Liver (tissue), 9 donors: ENCODE results near the gene GARIN5A. TPM values are rescaled to one million over a fixed set of nuclear protein-coding genes. Genes with fewer than 3 reads are reported as not detected.

Experiments
- DNase-seq: peaks from one replicate; pipeline ENCODE4 v3.0.0-alpha.2; 2017; ENCODE audit warnings: low spot score
- H3K27ac ChIP-seq, 2 donors: one replicate each; pipeline ENCODE4 v1.7.0; 2013; ENCODE audit warnings: inconsistent platforms in 2 of 2, low read length in 2 of 2, control low read depth in 1 of 2, low read depth in 1 of 2, mild to moderate bottlenecking in 1 of 2
- H3K27me3 ChIP-seq, 4 donors: one replicate each; pipeline versions ENCODE4 v1.6.1 to v1.7.0; 2013; ENCODE audit warnings: low read length in 3 of 4, inconsistent platforms in 1 of 4, mild to moderate bottlenecking in 1 of 4, moderate library complexity in 1 of 4; ENCODE audit not compliant: control insufficient read depth in 4 of 4, insufficient read depth in 4 of 4
- H3K36me3 ChIP-seq, 4 donors: one replicate each; pipeline versions ENCODE4 v1.6.1 to v1.7.0; 2013; ENCODE audit warnings: low read length in 3 of 4, mild to moderate bottlenecking in 3 of 4, low read depth in 1 of 4, moderate library complexity in 1 of 4; ENCODE audit not compliant: control insufficient read depth in 4 of 4, insufficient read depth in 3 of 4
- H3K4me1 ChIP-seq, 4 donors: one replicate each; pipeline versions ENCODE4 v1.6.1 to v1.7.0; 2013; ENCODE audit warnings: low read length in 3 of 4, mild to moderate bottlenecking in 3 of 4, moderate library complexity in 1 of 4; ENCODE audit not compliant: control insufficient read depth in 4 of 4, insufficient read depth in 4 of 4
- H3K4me3 ChIP-seq, 3 donors: one replicate each; pipeline versions ENCODE4 v1.6.1 to v1.7.0; 2013; ENCODE audit warnings: low read length in 3 of 3, control low read depth in 1 of 3, low read depth in 1 of 3, mild to moderate bottlenecking in 1 of 3
- H3K9ac ChIP-seq, 2 donors: one replicate each; pipeline ENCODE4 v1.7.0; 2013; ENCODE audit warnings: low read length in 2 of 2, mild to moderate bottlenecking in 2 of 2, moderate library complexity in 2 of 2, control low read depth in 1 of 2, low read depth in 1 of 2
- H3K9me3 ChIP-seq, 4 donors: one replicate each; pipeline versions ENCODE4 v1.6.1 to v1.7.0; 2013; ENCODE audit warnings: low read length in 3 of 4; ENCODE audit not compliant: control insufficient read depth in 4 of 4
- ATF3 ChIP-seq: IDR thresholded peaks from 2 replicates; pipeline ENCODE4 v1.6.1; 2016; ENCODE audit warnings: antibody characterized with exemption
- CTCF ChIP-seq: fragments of 150-350 bp; IDR thresholded peaks from 2 replicates; pipeline ENCODE4 v1.5.1; 2017; ENCODE audit warnings: improper control_type of control experiment, low read depth, low read length; ENCODE audit not compliant: missing input control
- EGR1 ChIP-seq, 2 donors: IDR thresholded peaks; 2 replicates each; pipeline ENCODE4 v1.6.1; 2016 to 2018; ENCODE audit warnings: antibody characterized with exemption in 2 of 2, low read depth in 2 of 2
- FOXA2 ChIP-seq: IDR thresholded peaks from 2 replicates; pipeline ENCODE4 v1.6.1; 2016; ENCODE audit warnings: antibody characterized with exemption
- GABPA ChIP-seq, 2 donors: IDR thresholded peaks in 1 of 2; conservative IDR thresholded peaks in 1 of 2; 2 replicates each; pipeline ENCODE4 v1.6.1; 2016; ENCODE audit warnings: antibody characterized with exemption in 2 of 2, mild to moderate bottlenecking in 1 of 2, moderate library complexity in 1 of 2
- HNF4A ChIP-seq, 2 donors: conservative IDR thresholded peaks; 2 replicates each; pipeline ENCODE4 v1.6.1; 2016; ENCODE audit warnings: antibody characterized with exemption in 2 of 2, mild to moderate bottlenecking in 2 of 2
- HNF4G ChIP-seq: IDR thresholded peaks from 2 replicates; pipeline ENCODE4 v1.6.1; 2016; ENCODE audit warnings: antibody characterized with exemption
- NR2F2 ChIP-seq: IDR thresholded peaks from 2 replicates; pipeline ENCODE4 v1.6.1; 2016; ENCODE audit warnings: antibody characterized with exemption
- RAD21 ChIP-seq, 2 donors: IDR thresholded peaks; 2 replicates each; pipeline ENCODE4 v1.6.1; 2016; ENCODE audit warnings: antibody characterized with exemption in 2 of 2, mild to moderate bottlenecking in 2 of 2
- REST ChIP-seq: IDR thresholded peaks from 2 replicates; pipeline ENCODE4 v1.6.1; 2016; ENCODE audit warnings: antibody characterized with exemption, mild to moderate bottlenecking
- RXRA ChIP-seq, 2 donors: IDR thresholded peaks; 2 replicates each; pipeline ENCODE4 v1.6.1; 2017 to 2018; ENCODE audit warnings: antibody characterized with exemption in 2 of 2, mild to moderate bottlenecking in 1 of 2
- SP1 ChIP-seq: IDR thresholded peaks from 2 replicates; pipeline ENCODE4 v1.6.1; 2018; ENCODE audit warnings: antibody characterized with exemption, mild to moderate bottlenecking
- YY1 ChIP-seq: IDR thresholded peaks from 2 replicates; pipeline ENCODE4 v1.6.1; 2016; ENCODE audit warnings: antibody characterized with exemption, mild to moderate bottlenecking
- ZBTB33 ChIP-seq: IDR thresholded peaks from 2 replicates; pipeline ENCODE4 v1.6.1; 2016; ENCODE audit warnings: antibody characterized with exemption
- WGBS: extraction: QIAGEN DNeasy Blood & Tissue Kit; methylation state at CpG from one replicate; pipeline ENCODE4 v1.1.7; 2013; 5-methylcytosine and 5-hydroxymethylcytosine counted together
- polyA plus RNA-seq, 2 donors: library from polyadenylated mRNA; stranded (reverse) in 1 of 2; unstranded in 1 of 2; fragments of 200-250 nt in 1 of 2; fragments of >200 nt in 1 of 2; fragmentation: Nextera tagmentation in 1 of 2; extraction: Ambion mirVana in 1 of 2; gene quantifications; one replicate each; pipeline versions ENCODE4 v1.2.1 to v1.2.3, GENCODE V29; 2013 to 2015
- total RNA-seq, 2 donors: library from RNA; depleted of rRNA; stranded (reverse); fragments of >200 nt; gene quantifications; one replicate each; pipeline ENCODE4 v1.2.3, GENCODE V29; 2014
- donor health status: healthy.
- donor health status: healthy.
- donor health status: healthy.
- donor health status: healthy.
- donor health status: healthy.

GARIN5A gene
- total and polyA plus RNA-seq, 4 donors, result 0.42 to 1.7 (median 1.1) TPM

GRCh38 chr19:50513746-50514345, 37.2 kb upstream of the GARIN5A start, which contains the start of gene ASPDH:
ASPDH (minus strand) TSS chr19:50513913; CDS start chr19:50513823, 90 bp downstream.
- H3K9ac ChIP-seq, result peak within 1 kb of the TSS; percentile 40 to 64
- WGBS, result 30% methylated on average over 22 of the region's 22 CpGs
- no peaks in the 10 kb centered on the region for H3K27me3 ChIP-seq

More at GRCh38 chr19:50513746-50514345, 37.2 kb upstream of the GARIN5A start, which contains the start of gene ASPDH:
- TF ChIP-seq ZBTB33 (no peak), SP1 (peak; percentile 85), YY1 (peak; percentile 89), EGR1 (IDR thresholded peaks at IDR 0.05; ENCODE audit: low read depth in 2 of 2) (peak; percentile 69 to 84), HNF4A (conservative IDR thresholded peaks at IDR 0.05) (peak; percentile 91 to 94), NR2F2 (no peak), FOXA2 (no peak), RXRA (IDR thresholded peaks at IDR 0.05) (peak; percentile 22 to 30), CTCF (no peak), GABPA (IDR thresholded peaks at IDR 0.05 in 1 of 2, conservative IDR thresholded peaks at IDR 0.05 in 1 of 2) (peak in 1 of 2 donors; percentile 36), ATF3 (no peak), RAD21 (IDR thresholded peaks at IDR 0.05) (no peak), HNF4G (peak; percentile 71), REST (peak; percentile 56)
- H3K9me3 ChIP-seq, result no peaks in the 10 kb centered on the region
- peak within 1 kb of the TSS; percentile 81 to 84 for H3K27ac ChIP-seq
- peaks cover 10 to 26% (median 18%) of the 10 kb centered on the region in 4 donors for H3K4me1 ChIP-seq
- DNase-seq, result peak; percentile 54
- peak within 1 kb of the TSS; percentile 64 to 77 (median 65) for H3K4me3 ChIP-seq
- no peaks in the 10 kb centered on the region for H3K36me3 ChIP-seq
